Activated T-cell treated with anti-CD3 and anti-CD28 coated beads, Interleukin-2, amount 50 U/mL, for 24 hours (primary cell): ENCODE results near the gene DNTT.

Source experiments
- DNase-seq: peaks from one replicate; pipeline ENCODE4 v3.0.0-alpha.2; 2020
- H3K27ac Mint-ChIP-seq: 2 replicates; pipeline ENCODE4 v1.8.0; 2020; ENCODE audit warnings: mild to moderate bottlenecking, mixed read lengths
- H3K27me3 Mint-ChIP-seq: 2 replicates; pipeline ENCODE4 v1.8.0; 2020; ENCODE audit warnings: mixed read lengths
- H3K36me3 Mint-ChIP-seq: 2 replicates; pipeline ENCODE4 v1.8.0; 2020; ENCODE audit warnings: low read depth, mixed read lengths
- H3K4me1 Mint-ChIP-seq: 2 replicates; pipeline ENCODE4 v1.8.0; 2020; ENCODE audit warnings: low read depth, mixed read lengths
- H3K4me3 Mint-ChIP-seq: 2 replicates; pipeline ENCODE4 v1.8.0; 2020; ENCODE audit warnings: mild to moderate bottlenecking, moderate library complexity, mixed read lengths
- H3K9me3 Mint-ChIP-seq: 2 replicates; pipeline ENCODE4 v1.8.0; 2020; ENCODE audit warnings: mixed read lengths

DNTT gene

DNA sequence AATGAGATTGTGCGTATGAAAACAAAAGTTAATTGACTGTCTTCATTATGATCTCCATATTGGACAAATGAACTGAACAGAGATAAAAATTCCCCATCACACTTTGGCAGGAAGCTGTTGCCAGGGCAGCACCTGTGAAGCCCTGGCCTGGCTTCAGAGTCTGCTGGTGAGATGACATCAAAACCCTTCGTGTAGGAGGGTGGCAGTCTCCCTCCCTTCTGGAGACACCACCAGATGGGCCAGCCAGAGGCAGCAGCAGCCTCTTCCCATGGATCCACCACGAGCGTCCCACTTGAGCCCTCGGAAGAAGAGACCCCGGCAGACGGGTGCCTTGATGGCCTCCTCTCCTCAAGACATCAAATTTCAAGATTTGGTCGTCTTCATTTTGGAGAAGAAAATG, at the start of gene DNTT:
Gene DNTT (plus strand): TSS at position 205 of the 400 bp plus-strand sequence. CDS start 64 bp downstream, at position 269.
- no peak within 1 kb of the TSS for H3K27ac Mint-ChIP-seq
- no peaks in the 10 kb centered on the region for H3K9me3 Mint-ChIP-seq
- peaks cover 48% of the 10 kb centered on the region for H3K27me3 Mint-ChIP-seq
- DNase-seq, result no peak
- H3K36me3 Mint-ChIP-seq, result no peaks in the 10 kb centered on the region
- no peak within 1 kb of the TSS for H3K4me3 Mint-ChIP-seq
- peaks cover 42% of the 10 kb centered on the region for H3K4me1 Mint-ChIP-seq

DNA sequence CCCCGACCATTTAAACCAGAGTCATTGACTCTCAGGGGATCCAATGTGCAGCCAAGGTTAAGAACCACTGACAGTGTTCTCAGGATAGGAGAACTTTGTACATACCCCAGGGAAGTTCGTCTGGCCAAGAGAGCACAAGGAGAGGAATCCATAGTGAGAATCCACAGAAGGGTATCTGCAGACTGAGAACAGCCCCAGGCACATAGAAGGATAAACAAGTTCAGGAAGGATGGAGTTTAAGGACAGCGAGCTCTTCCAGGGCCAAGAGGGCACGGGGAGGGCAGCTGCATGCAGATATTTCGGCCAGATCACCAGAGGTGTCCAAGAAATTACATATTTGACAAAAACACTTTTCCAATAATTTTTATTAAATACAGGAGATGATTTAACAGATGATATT, 49.3 kb upstream of the DNTT start:
- Mint-ChIP-seq H3K36me3 (no peaks in the 10 kb centered on the region), H3K27me3 (no peaks in the 10 kb centered on the region), H3K27ac (no peak overlapping the region), H3K4me3 (no peak overlapping the region), H3K9me3 (no peaks in the 10 kb centered on the region), H3K4me1 (no peaks in the 10 kb centered on the region)
- no peak for DNase-seq

DNA sequence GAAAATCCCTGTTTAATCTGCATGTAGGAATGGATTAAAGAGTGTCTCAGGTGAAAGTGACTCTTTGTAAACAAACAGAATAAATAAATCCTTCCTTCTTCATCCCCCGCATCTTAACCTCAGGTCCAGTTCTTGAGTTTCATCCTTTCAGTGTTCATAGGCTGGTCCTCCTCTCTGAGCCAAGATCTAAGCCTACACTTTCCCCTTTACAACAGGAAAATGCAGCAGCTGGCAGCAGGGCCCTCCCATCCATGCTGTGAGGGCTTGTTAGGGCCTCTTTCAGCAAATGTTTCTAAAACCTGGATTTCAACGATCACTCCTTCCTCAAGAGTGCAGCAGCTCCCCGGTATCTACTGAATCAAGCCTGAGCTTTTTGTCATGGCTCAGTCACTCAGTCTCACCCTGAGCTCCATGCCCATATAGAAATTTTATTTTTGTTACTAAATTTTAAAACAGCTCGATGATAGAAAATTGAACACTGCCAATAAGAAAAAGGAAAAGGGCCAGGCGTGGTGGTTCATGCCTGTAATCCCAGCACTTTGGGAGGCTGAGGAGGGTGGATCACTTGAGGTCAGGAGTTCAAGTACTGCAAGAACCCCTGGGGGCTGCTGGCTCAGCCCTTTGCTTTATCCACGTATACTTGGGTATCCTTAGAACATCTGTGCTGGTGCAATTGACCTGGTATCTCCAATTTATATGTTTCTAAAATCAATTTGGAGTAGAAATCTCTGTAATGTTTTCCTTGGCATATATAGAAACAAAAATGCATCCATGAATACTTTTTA, 48.5 kb upstream of the DNTT start:
- no peak overlapping the region for H3K4me3 Mint-ChIP-seq
- no peaks in the 10 kb centered on the region for H3K27me3 Mint-ChIP-seq
- H3K4me1 Mint-ChIP-seq, result no peaks in the 10 kb centered on the region
- no peak overlapping the region for H3K27ac Mint-ChIP-seq
- DNase-seq, result no peak
- H3K9me3 Mint-ChIP-seq, result no peaks in the 10 kb centered on the region
- H3K36me3 Mint-ChIP-seq, result no peaks in the 10 kb centered on the region

DNA sequence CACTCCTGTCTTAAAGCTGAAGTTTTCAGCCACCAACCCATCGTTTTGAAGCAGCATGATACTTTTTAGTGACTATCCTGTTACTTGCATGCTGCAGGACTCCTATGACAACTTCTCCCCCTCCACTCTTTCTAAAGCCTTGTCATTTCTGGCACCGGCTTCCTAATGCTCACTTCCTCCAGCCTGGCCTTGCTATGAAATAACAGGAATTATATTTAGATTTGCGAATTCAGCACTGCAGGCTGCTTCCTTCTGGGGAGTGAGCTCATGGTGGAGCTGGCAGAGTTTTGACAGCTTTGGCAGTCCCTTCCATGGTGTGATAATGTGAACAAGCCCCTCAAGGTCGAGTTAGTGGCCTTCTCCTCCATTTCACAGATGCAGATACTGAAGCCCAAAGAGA, 46.3 kb upstream of the DNTT start:
- Mint-ChIP-seq H3K4me3 (no peak overlapping the region), H3K9me3 (no peaks in the 10 kb centered on the region), H3K27ac (no peak overlapping the region), H3K27me3 (no peaks in the 10 kb centered on the region), H3K36me3 (no peaks in the 10 kb centered on the region), H3K4me1 (no peaks in the 10 kb centered on the region)
- DNase-seq, result no peak

DNA sequence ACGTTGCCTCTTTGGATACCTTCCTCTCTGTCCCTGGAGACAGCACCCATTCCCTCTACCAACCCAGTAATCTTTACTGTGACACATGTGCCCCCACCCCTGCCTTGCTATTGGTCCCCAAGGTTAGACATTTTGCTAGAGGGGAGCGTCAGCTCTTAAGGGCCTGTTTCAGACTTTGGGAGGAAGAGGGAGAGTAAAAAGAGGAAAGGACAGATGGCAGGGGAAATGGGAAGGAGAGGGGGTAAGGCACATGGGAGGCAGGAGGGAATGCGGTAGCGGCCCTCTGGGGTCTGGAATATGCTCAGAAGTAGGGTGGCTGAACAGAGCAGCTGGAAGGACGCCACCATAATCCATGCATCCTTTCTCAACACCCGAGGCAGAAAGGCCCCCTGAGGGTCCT, 45.1 kb upstream of the DNTT start:
- Mint-ChIP-seq H3K27ac (no peak overlapping the region), H3K4me1 (no peaks in the 10 kb centered on the region), H3K36me3 (no peaks in the 10 kb centered on the region), H3K27me3 (no peaks in the 10 kb centered on the region), H3K9me3 (no peaks in the 10 kb centered on the region), H3K4me3 (no peak overlapping the region)
- no peak for DNase-seq

DNA sequence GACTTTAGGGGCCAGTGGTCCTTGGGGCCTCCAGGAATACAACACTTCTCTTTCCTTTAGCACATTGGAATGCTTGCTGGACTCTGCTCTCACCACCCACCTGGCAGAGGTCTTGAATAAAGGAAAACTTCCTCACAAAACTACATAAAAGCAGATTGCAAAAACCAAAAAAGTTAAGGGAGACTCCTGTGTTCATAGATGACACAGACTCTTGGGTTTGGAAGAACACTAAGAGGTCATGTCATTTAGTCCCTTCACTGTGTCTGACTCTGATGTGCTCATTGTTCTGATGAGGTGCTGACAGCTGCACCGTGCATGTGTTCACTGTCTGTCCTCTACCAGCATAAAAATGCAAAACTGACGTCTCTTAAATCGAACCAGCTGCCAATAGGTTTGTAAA, 44.2 kb upstream of the DNTT start:
- Mint-ChIP-seq H3K4me3 (no peak overlapping the region), H3K27me3 (no peaks in the 10 kb centered on the region), H3K36me3 (no peaks in the 10 kb centered on the region), H3K27ac (no peak overlapping the region), H3K9me3 (no peaks in the 10 kb centered on the region), H3K4me1 (no peaks in the 10 kb centered on the region)
- DNase-seq, result no peak

DNA sequence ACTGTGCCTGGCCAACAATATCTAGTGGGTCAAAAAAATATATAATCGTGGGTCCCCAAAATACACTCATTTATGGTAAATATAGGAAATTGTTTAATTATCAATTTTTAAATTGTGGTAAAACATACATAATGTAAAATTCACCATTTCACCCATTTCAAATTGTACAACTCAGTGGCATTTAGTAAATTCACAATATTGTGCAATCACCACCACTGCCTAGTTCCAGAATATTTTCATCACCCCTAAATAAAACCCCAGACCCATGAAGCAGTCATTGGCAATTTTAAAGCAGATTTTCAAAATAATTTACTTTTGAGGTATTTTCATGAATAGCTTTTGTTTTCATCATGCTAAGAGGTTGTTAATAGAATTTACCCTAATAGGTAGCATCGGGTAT, 43.1 kb upstream of the DNTT start:
- H3K36me3 Mint-ChIP-seq, result no peaks in the 10 kb centered on the region
- H3K27me3 Mint-ChIP-seq, result no peaks in the 10 kb centered on the region
- DNase-seq, result no peak
- H3K4me1 Mint-ChIP-seq, result no peaks in the 10 kb centered on the region
- H3K9me3 Mint-ChIP-seq, result no peaks in the 10 kb centered on the region
- H3K4me3 Mint-ChIP-seq, result no peak overlapping the region
- no peak overlapping the region for H3K27ac Mint-ChIP-seq

DNA sequence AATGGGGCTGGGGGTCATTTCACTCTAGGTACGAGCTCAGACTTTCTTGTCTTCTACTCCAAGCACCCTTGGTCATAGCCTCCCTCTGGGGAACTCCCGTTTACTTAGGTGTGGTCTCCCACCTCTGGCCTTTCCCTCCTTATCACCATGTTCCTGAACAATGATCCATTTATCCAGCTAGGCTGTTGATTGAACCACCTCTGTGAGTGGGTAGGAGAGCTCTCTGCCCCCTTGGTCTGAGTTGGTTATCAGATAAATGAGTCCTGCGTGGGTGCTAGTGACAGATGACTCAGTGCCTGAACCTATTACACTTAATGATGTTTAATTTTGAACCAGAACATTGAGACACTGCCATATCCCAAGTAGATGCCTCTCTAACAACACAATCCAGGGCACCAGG, 42.3 kb upstream of the DNTT start:
- no peak overlapping the region for H3K4me3 Mint-ChIP-seq

DNA sequence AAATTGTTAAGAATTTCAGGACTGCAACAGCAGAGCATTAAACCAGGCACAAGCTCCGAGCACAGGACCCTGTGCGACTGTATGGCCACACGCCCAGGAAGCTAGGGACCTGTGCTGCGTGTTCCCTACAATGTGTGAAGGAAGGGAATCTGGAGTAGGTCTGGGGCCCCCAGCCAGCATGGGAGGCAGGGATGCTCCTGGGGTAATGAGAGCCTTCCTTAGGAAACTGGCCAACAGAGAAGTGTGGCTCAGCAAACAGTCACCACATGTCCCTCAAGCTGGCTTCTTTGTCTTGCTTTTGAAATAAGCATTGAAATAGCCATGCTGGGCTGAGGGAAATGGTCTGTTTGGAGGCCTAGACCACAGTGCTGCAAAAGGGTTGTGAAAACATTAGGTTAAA, 41.1 kb upstream of the DNTT start:
- Mint-ChIP-seq H3K27ac (no peak overlapping the region), H3K4me1 (peaks cover 4% of the 10 kb centered on the region), H3K27me3 (no peaks in the 10 kb centered on the region), H3K9me3 (no peaks in the 10 kb centered on the region), H3K36me3 (no peaks in the 10 kb centered on the region), H3K4me3 (no peak overlapping the region)
- no peak for DNase-seq

More for the DNA sequence above, 42.3 kb upstream of the DNTT start:
- Mint-ChIP-seq H3K27me3 (no peaks in the 10 kb centered on the region), H3K4me1 (no peaks in the 10 kb centered on the region), H3K27ac (no peak overlapping the region), H3K36me3 (no peaks in the 10 kb centered on the region), H3K9me3 (no peaks in the 10 kb centered on the region)
- no peak for DNase-seq

DNA sequence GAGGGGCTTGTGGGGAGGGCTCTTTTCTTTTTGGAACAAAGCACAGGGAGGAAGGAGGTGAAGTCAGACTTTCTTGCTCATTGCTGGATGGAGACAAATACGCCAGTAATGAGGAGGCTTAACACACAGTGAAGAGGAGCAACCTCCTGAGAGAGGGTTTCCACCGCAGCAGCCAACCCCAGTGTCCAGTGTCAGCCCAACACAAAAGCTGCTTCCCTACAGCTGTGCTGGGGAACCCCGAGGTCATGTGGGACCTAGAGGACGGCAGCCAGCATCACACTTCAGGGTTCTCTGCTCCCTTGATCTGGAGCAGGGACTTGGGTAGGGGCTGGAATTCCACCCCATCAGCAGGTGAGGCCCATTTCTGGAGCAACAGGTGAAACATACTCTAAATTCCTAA, 40.6 kb upstream of the DNTT start:
- DNase-seq, result no peak
- Mint-ChIP-seq H3K4me1 (peaks cover 4% of the 10 kb centered on the region), H3K9me3 (no peaks in the 10 kb centered on the region), H3K4me3 (no peak overlapping the region), H3K36me3 (no peaks in the 10 kb centered on the region), H3K27me3 (peaks cover 2% of the 10 kb centered on the region), H3K27ac (no peak overlapping the region)

DNA sequence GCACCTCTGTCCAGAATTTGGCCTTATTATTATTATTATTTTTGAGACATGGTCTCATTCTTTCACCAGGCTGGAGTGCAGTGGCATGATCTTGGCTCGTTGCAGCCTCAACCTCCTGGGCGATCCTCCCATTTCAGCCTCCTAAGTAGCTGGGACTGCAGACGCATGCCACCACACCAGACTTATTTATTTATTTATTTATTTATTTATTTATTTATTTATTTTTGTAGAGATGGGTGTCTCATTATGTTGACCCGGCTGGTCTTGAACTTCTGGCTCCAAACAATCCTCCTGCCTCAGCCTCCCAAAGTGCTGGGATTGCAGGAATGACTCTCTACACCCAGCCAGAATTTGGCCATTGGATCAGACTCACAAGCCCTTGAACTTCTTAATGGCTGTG, 39.3 kb upstream of the DNTT start:
- no peak overlapping the region for H3K27ac Mint-ChIP-seq
- no peak for DNase-seq
- no peaks in the 10 kb centered on the region for H3K9me3 Mint-ChIP-seq
- no peaks in the 10 kb centered on the region for H3K36me3 Mint-ChIP-seq
- H3K4me1 Mint-ChIP-seq, result peaks cover 4% of the 10 kb centered on the region
- H3K4me3 Mint-ChIP-seq, result no peak overlapping the region
- peaks cover 6% of the 10 kb centered on the region for H3K27me3 Mint-ChIP-seq

DNA sequence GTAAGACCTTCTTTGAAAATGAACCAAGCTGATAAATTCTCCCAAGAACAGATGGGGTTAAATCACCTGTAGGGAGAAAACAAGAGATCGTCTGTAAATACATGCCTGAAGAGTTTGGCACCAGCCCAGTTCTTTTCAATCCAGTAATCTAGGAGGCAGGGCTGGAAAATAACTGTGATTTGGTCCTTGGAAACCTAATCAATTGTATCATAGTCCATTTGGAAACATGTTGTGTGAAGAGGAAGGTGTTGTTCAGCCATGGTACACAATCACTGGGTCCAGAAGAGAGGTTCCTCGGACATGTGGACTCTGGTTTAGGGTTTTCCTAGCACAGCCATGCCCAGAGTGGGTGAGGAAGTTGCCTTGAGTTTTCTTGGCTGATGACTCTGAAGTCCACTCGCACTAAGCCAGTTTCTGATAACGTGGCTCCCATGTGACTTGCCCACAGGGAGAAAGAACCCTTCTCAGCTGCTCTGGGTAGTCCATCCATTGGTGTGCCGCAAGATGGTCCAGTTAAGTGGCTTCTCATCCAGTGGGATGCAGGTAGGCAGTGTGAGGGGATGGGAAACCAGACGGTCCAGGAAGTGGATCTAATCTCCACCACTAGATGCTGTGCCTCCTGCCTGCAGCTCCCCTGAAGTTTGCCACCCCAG, 38.0 kb upstream of the DNTT start:
- Mint-ChIP-seq H3K36me3 (no peaks in the 10 kb centered on the region), H3K27ac (no peak overlapping the region), H3K27me3 (peaks cover 6% of the 10 kb centered on the region), H3K4me1 (peaks cover 4% of the 10 kb centered on the region), H3K4me3 (no peak overlapping the region), H3K9me3 (no peaks in the 10 kb centered on the region)
- DNase-seq, result no peak

DNA sequence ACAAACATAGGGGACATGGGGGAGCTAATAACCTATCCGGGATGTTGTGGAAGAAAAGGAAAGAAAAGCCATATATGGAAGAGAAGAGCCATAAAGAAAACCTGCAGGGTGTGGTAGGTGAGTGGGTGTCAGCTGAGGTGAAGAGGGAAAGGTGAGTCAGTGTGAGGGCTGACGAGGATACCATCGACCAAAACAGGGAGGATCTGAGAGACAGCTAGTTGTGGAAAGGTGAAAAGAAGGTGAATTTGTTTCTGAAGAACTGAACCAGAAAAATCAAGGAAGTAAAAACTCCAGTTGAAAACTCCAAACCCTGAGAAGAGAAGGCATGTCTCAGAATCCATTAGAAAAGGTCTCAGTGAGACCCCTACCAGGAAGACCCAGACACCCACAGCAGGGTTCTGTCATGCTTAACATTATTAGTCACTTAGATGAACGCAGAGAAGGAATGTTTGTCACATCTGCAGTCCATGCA, 37.0 kb upstream of the DNTT start:
- H3K9me3 Mint-ChIP-seq, result no peaks in the 10 kb centered on the region
- H3K27ac Mint-ChIP-seq, result no peak overlapping the region
- H3K4me1 Mint-ChIP-seq, result peaks cover 4% of the 10 kb centered on the region
- no peak overlapping the region for H3K4me3 Mint-ChIP-seq
- H3K27me3 Mint-ChIP-seq, result peaks cover 10% of the 10 kb centered on the region
- DNase-seq, result no peak
- no peaks in the 10 kb centered on the region for H3K36me3 Mint-ChIP-seq

DNA sequence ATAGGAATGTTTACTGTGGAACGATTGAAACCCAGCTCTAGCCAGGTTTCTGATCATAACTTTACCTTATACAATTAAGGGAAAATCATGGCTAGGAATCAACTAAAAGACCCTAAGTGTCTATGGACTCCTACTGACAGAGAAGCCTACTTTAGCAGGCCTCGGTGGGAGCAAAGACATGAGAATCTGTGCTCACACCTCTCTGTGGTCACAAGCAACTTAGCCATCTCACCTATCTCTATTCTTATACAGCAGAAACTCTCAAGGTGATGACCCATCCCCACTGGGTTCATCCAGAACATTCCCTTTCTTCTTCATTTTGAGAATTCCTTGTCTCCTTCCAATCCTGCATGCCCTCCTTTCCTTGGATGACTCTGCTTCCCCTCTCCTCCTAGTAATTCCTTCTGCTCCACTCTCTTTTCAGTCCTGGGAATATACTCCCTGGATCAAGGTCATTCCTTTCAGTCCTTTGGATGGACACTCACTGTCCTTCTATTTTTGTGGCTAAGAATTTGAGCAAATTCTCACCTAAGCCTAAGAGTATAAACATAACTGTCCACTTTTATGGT, 35.8 kb upstream of the DNTT start:
- H3K4me1 Mint-ChIP-seq, result peaks cover 4% of the 10 kb centered on the region
- peaks cover 14% of the 10 kb centered on the region for H3K27me3 Mint-ChIP-seq
- H3K4me3 Mint-ChIP-seq, result no peak overlapping the region
- H3K9me3 Mint-ChIP-seq, result no peaks in the 10 kb centered on the region
- no peaks in the 10 kb centered on the region for H3K36me3 Mint-ChIP-seq
- DNase-seq, result no peak
- no peak overlapping the region for H3K27ac Mint-ChIP-seq
